Activated naive CD4-positive, alpha-beta T cell treated with anti-CD3 and anti-CD28 coated beads, Interleukin-2, amount 50 U/mL, for 16 hours (primary cell): ENCODE measurements around the gene KCNIP4.

Experiments
- DNase-seq: peaks from one replicate; pipeline ENCODE4 v3.0.0-alpha.2; 2020

KCNIP4 gene

DNA sequence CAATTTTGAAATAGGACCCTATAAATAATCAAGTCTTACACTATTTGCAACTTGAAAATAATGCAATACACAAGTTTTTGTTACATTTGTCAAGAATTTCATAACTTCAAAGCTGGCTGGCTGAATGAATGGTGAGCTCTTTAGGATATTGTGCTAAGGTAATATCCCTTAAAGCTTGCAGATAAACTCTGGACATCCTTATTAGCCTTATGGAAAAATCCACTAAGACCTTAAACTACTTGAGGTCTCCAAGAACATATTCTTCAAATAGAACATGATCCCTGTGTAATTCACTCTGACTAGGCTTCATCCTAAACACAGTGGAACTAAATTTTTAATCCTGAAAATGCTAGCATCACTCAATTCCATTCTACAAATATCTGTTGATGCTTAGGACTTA, 1049.0 kb downstream of the KCNIP4 start:
- no peak for DNase-seq

DNA sequence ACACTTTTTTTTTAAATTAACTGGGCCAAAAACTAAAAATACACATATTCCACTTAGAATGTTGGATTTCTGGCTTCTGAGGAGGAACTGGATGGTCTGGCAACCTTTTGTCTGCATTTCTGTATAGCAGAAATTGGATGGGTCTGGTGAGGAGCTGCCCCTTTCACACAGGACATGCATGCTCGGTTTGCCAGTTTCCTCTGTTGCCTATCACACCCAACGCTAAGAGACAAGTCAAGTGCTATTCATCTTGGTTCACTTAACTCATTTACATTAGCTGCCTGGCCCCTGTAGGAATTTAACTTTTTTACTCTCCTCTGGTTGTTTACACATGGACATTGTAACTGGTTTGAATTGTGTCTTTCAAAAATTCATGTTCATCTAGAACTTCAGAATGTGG, 1052.6 kb downstream of the KCNIP4 start:
- no peak for DNase-seq

DNA sequence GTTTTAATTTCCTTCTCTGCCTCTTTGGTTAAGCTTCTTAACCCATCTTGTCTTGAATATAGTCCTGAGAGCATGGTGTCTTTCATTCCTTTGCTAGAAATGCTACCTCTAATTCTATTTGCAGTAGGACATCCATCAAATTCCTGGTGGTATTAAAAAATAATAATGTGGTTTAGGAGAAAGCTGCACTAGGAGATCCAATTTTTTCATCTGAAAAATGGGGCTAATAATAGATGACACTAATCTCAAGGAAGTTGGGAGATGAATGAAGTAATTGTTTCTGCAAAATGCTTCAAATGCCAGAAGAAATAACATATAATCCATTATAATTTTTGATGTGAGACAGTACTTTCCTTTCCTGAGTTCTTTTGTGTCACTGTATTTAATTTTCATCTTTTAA, 1053.4 kb downstream of the KCNIP4 start:
- DNase-seq, result no peak

DNA sequence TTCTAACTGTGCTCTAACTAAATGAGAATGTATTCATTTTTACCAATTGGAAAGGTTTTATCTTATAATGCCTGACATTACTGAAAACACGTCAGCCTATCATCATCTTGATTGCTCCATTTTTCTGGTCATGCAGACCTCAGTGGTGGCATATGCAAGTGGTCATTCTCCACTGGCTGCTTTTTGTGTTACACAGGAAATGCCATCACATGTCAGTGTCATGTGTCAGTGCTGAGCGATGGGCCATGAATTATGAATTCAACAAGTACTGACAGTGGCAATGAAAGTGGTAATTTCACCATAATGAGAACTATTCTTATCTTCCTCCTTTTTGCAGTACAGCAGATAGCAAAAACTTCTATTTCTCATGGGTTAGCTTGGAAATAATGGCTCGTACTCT, 1057.8 kb downstream of the KCNIP4 start:
- DNase-seq, result no peak

DNA sequence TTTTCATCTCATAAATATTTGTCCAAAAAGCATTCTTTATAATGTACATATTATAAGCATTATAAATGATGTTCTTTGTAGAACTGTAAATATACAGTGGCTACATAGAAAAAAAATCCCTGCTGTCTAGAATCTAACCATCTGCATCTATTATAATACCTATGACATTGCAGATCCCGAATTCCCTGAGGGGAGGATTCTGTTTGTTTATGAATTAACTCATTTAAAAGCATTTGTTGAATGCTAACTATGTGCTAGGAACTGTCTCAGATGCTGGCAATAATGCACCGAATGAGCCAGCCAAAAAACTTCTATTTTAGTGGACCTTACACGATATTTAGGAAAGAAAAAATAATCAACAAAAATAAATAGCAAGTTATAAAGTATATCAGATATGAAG, 1058.7 kb downstream of the KCNIP4 start:
- DNase-seq, result no peak

DNA sequence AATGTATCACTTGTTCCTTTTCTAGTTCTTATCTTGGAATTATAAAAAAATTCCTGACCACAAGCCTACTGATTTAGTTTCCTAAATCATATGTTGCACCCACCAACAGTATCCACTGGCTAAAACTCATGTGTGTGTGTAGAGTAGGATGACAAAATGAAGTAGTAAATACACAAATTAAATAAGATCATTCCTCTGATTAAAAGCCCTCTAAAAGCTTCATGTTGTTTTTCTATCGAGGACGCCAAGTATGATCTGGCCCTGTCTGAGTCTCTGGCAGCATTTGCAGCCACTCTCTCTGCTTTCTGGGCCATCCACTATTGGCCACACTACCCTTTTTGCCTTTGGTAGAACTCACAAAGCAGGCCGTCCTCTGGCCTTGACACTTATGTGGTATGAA, 1064.9 kb downstream of the KCNIP4 start:
- no peak for DNase-seq

DNA sequence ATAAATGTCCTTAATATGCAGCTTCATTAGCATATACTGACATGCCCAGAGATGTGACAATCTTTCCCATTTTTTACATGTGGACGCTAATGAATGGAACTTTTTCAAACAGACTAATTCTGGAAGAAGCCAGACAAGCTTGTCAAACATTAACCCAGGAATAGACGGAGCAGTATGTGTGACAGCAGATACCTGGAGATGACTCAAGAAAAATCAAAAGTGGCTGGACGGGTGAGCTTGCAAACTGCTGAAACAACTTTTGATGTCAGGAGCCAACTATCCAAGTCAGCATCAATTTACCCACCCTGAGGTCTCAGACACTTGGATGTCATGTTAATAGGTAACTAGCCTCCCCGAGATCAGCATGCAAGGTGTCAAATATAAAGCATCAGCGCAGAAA, 1065.3 kb downstream of the KCNIP4 start:
- DNase-seq, result no peak

DNA sequence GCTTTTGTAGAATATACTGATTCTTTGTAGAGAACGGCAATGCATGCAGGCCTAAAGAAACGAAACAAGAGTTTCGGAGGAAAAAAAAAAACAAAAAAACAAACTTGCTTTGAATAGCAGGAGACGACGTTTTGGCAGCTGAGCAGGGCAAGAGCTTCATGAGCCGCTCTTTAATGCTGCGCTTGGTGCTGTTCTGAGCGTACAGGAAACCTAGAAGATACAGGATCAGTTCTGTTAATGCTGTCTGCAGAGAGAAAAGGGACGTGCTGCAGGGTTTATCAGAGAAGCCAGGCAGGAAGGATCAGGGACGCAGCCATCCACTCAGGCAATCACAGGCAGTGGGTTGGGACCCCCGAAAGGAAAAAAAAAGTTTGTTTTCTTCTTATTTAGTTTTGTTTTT, 1066.1 kb downstream of the KCNIP4 start:
- no peak for DNase-seq

DNA sequence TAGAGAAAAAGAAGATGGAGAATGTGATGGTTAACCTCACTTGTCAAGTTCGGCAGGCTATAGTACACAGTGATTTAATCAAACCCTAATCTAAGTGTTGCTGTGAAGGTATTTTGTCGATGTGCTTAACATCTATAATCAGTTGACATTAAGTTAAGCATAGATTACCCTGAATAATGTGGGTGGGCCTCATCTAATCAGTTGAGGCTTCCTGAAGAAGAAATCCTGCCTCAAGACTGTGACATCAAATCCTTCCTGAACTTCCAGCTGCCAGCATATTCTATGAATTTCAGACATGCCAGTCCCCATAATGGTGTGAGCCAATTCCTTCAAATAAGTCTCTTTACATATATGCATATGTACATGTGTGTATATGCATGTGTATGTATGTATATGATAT, 1066.9 kb downstream of the KCNIP4 start:
- DNase-seq, result no peak

DNA sequence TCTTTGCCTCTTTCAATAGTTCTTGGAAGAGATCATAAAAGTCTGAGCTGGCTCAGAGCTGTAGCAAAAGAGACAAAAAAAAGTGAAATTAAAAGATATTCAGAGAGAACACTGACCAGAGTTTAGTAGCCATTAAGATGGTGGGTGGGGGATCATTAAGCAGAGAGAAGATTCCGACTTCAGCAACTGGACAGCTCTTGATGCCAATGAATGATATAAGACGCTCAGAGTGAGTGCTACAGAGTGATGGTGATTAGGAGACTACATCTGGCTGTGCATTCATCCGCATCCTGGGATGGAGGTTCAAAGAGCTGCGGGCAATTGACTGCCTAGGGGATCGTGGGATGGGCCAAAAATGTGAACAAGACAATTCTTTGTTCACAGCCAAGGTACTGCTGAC, 1069.8 kb downstream of the KCNIP4 start:
- DNase-seq, result no peak

DNA sequence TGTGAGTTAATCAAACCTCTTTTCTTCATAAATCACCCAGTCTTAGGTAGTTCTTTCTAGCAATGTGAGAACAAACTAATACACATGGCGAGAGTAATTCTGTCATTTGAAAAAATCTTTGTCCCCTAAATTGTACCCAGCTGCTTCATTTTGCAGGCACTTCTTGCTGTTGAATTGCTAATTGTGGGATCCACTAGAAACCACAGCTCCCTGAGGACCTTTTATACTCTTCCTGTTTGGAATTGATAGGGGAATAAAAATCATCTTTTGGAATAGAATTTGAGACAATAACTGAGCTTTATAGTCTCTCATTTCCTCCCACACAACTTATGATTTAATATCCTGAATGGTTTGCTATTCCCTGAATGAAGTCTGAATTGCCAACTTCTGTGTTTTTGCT, 1078.1 kb downstream of the KCNIP4 start:
- DNase-seq, result no peak

DNA sequence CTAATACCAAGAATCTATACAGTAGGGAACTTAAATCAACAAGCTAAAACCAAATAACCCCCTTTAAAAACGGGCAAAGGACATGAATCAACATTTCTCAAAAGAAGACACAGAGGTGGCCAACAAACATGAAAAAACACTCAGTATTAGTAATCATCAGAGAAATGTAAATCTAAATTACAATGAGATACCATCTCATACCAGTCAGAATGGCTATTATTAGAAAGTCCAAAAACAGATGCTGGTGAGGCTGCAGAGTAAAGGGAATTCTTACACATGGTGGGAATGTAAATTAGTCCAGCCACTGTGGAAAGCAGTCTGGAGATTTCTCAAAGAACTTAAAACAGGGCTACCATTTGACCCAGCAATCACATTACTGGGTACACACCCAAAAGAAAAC, 1080.5 kb downstream of the KCNIP4 start:
- DNase-seq, result no peak

DNA sequence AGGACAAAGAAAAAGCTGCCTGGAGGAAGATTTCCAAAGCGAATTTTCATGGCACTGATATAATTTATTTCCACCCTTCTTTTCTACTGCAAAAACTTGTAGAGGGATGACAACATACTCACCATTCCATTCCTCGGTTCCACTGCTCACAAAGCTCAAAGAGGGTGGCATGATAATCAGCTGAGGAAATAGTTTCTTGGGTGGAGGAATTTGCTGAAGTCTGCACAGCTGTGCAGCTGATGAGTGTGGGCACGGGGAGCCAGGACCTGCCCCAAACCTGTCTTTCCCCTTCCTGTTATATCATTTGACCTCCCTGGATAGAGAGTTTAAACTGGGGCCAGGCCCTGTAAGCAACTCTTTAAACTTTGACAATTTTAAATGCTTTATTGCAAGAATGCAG, 1087.7 kb downstream of the KCNIP4 start:
- no peak for DNase-seq

DNA sequence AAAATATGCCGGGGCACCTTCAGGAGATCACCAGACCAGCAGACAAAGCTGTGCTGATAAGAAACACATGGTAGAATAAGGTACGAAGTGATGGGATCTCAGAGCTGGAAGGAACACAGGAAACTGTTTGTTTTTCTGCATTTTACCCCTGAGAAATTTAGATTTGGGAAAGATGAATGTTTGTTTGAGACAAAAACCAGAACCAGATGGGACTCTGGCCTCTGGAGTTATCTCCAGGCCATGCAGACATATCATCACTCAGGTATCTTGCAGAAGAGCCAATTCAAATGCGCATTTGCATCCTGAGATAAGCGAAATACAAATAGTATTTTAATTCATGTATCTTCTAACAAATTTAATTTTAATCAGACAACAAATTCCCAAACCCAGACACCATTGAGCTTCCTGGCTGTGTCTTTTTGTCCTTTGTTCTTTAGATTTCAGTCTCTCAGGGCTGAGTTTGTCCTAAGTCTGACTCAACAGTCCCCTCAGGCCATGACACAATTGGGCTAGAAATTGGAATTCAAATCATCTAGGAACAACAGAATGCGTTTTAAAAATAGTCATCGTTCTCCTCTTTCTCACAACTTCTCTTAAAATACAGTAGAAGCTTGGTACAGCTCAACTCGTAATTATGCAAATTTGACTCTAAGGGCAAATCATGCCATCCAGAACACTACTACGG, 1089.3 kb downstream of the KCNIP4 start:
- DNase-seq, result no peak

DNA sequence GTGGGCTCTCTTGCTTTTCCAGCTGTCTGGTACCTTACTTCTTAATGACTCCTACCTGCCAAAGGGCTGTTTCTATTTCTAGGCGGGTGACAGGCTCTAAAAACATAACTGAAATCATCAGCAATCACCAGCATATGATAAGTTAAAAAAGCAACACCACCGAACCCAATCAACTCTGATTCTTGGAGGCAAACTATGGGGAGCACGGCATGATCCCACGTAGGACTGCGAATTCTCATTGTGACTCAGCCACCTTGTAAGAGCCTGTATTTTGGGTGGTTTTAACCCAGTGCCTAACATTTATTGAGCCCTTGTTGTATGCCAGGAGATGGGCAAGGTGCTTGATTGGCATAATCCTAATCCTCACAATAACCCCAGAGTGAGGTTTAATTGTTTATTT, 1091.5 kb downstream of the KCNIP4 start:
- no peak for DNase-seq

DNA sequence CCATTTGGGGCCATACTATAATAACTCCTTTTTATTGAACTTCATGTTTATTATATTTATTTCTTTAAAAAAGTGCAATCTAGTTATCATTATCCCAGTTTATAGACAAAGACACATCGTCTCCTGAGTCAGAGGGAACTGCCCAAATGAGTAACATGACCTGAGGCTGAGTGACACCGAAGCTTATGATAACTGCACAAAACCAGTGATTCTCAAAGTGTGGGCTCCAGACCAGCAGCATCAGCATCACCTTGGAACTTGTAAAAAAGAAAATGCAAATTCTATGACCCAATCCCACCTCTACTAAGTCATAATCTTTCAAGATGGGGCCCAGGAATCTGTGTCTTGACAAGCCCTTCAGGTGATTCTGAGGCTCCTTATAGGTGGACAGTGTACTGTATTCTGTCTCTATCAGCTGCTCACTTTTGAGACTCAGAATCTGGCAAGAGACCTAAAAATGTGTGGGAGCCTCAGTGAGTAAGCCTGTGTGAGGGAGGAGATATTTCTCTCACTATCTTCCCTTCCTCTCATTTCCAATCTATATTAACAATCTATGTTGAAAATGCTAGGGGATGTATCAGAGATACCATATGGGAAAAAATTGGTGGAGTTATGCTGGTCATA, 1101.3 kb downstream of the KCNIP4 start:
- DNase-seq, result no peak

DNA sequence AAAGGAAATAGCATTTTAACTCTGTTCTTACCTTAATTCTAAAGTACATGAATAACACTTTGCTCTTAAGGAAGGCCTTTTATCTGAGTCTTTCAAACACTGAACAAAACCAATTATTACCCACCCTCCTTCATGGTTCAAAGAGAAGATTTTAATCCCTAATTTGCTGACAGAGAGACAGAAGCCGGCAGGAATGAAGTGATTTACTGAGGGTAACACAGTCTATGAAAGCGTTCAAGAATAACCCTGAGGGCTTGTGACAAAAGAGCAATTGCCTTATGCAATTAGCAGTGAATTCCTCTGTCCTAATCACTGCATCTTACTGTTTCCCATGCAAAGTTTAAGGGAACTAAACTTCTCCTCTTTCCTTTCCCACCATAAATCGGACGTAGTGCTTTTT, 1104.3 kb downstream of the KCNIP4 start:
- DNase-seq, result no peak

DNA sequence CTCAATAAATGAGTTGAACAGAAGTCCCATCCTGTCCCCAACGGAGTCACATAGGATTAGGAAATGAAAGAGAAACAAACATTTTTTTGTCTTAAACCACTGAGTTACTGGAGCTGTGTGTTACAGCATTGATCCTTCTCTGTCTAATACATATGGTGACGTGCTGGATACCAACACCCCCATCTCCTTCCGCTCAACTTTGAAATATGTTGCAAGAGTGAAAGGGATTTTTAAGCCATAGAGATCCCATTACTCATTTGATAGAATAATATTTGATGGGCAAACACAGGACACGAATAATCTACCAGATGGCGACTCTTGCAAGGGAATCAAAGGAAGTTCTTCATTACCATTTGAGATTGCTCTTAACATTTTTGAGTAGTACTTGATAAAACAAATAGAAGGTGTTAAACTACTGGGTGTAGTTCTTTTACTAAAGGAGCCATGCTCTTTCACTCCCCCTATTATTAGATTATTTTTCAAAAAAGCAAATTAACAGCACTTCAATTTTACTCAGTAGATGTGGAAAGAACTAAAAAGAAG, 1107.9 kb downstream of the KCNIP4 start:
- no peak for DNase-seq

DNA sequence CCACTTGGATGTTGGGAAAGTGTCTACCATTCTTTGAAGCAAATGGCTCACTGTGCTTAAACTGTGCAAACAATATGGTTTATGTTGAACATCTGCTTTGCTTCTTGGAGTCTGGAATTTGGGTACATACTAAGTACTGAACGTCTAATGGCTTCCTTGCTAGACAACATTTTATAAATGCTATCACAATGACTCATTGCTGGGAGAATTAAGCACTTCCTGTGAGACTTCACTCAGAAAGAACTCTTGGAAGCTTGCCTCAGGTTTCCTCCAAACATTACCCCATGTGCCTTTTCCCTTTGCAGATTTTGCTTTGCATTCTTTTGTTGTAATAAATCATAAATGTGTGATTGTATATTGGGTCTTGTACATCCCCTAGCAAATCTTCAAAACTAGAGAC, 1108.6 kb downstream of the KCNIP4 start:
- DNase-seq, result no peak

DNA sequence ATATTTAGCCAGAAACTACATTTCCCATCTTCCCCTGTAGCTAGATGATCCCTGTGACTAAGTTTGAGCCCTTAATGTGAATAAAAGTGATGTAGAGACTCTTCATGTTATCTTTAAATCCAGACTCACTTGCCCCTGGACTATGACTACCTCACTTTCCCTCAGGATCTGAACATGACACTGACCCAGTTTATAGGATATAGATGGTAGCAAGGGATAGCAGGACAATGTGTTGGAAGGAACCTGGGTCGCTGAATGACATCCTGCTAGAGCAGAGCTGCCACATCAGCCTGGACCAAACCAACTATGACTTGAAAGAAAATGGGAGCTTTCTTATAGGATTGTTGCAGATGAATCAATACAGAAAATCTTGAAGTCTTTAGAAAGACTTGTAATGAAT, 1110.1 kb downstream of the KCNIP4 start:
- DNase-seq, result no peak

DNA sequence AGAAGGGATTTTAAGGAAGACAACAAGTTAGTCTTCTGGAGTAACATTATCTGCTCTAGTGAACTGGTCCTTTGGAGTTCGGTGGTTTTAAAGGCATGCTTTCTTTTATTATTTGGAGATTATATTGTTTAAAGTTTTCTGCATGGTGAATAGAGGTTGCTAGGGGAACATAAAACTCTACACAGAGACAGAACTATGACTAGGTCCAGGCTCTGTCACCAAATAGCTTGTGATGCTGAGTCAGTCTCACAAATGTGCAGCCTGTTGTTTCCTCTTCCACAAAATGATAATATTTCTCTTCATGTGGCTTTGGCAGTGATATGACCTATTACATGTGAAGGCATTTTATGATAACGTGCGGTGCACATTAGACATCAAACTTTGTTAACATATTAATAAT, 1115.7 kb downstream of the KCNIP4 start:
- no peak for DNase-seq

DNA sequence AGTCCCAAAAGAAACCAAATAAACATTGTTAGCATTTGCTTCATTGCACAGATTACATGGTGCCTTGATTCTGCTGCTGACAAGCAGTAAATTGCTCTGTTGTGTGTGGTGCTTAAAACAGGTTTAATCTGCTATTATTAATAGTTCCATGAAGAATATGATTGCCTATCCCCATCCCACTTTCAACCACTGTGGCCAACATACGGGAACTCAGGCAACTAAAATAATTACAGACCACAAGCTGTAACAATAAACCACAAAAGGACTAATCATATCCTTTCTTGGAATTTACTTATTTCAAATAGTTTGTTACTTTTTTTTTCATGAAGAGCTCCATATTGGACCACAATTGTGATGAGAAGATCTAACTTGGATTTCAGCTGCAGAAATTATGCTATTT, 1116.8 kb downstream of the KCNIP4 start:
- DNase-seq, result no peak

DNA sequence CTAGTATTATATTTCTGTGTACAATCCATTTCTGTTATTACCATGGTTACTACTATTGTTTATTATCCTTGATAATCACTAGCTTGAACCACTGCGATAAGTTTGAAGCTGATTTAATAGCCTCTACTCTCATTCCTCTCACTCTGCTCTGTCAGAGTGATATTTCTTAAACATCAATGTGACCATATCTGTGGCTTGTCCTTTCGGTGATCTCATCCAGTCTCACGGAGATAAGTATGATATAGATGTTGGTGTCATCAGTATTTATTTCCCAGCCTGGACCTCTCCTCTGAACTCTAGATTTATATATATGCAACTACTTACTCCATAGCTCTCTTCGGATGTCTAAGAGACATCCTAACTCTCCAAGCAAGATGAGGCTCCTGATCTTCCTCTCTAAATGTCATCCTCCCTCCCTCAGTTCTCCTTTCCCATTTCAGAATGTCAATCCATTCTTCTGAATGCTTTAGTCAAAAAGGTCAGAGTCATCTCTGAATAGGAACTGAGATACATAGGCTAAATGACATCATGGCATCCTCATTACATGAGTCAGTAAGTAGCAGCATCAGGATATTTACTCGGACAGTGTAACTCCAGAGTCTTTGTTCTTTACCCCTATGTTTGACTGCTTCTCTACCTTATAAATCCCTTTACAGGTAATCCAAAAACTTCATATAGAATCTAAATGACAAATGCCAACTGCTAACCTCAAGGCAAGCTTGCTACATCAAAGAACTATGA, 1118.8 kb downstream of the KCNIP4 start:
- no peak for DNase-seq

DNA sequence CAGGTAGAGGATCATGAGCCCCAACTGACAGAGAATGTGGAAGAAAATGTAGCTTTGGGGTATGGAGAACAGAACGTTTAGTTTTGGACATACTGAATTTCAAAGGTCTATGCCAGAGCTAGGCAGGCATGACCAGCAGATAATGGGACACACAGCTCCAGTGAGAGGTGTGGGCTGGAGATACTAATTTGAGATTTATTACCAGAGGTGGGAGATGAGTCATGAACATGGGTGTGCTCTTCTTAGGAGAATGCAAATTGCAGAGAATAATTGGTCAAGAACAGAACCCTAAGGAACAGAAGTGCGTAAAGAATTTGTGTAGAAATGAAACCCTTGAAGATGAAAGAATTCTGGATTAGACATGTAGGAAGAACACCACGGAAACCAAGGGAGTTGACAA, 1123.1 kb downstream of the KCNIP4 start:
- DNase-seq, result no peak
